ENCODE results near the gene MYOCD.
"Not testable (repeated sequence)": the region's sequence is repeated elsewhere in the genome, so short reads cannot be mapped to it uniquely, and the experiment has no call there.

The MYOCD gene

GRCh38 chr17:12627781-12628451, 37.8 kb upstream of the MYOCD start:
- POLR2A ChIA-PET: no interaction called here
- TF ChIP-seq FOXK2 (IDR thresholded peaks at IDR 0.05) (no peak), L3MBTL2 (conservative IDR thresholded peaks at IDR 0.05) (no peak), ZNF384 (IDR thresholded peaks at IDR 0.05) (no peak), ARNT (IDR thresholded peaks at IDR 0.05) (no peak), ELF4 (IDR thresholded peaks at IDR 0.05) (no peak), FOXM1 (IDR thresholded peaks at IDR 0.05; ENCODE audit: borderline replicate concordance) (no peak), SP1 (IDR thresholded peaks at IDR 0.05) (no peak), FOXA1 (IDR thresholded peaks at IDR 0.05) (no peak), SUZ12 (IDR thresholded peaks at IDR 0.05) (no peak), TARDBP (IDR thresholded peaks at IDR 0.05) (no peak), BHLHE40 (IDR thresholded peaks at IDR 0.05; ENCODE audit: borderline replicate concordance) (no peak), PKNOX1 (IDR thresholded peaks at IDR 0.05) (no peak), LEF1 (IDR thresholded peaks at IDR 0.05; ENCODE audit: borderline replicate concordance) (no peak), CTBP1 (IDR thresholded peaks at IDR 0.05; ENCODE audit: borderline replicate concordance) (no peak), NFRKB (IDR thresholded peaks at IDR 0.05) (no peak), HDGF (IDR thresholded peaks at IDR 0.05; ENCODE audit: borderline replicate concordance) (no peak)
- no peak for DNase-seq (ENCODE audit: extremely low spot score)
- CTCF ChIA-PET: no interaction called here

GRCh38 chr17:12631076-12631475, 34.6 kb upstream of the MYOCD start:
- CTCF ChIA-PET: no interaction called here
- no peak for DNase-seq (ENCODE audit: extremely low spot score)
- TF ChIP-seq FOXA1 (IDR thresholded peaks at IDR 0.05) (no peak), FOXM1 (IDR thresholded peaks at IDR 0.05; ENCODE audit: borderline replicate concordance) (no peak), BHLHE40 (IDR thresholded peaks at IDR 0.05; ENCODE audit: borderline replicate concordance) (no peak), L3MBTL2 (conservative IDR thresholded peaks at IDR 0.05) (no peak), LEF1 (IDR thresholded peaks at IDR 0.05; ENCODE audit: borderline replicate concordance) (no peak), PKNOX1 (IDR thresholded peaks at IDR 0.05) (no peak), HDGF (IDR thresholded peaks at IDR 0.05; ENCODE audit: borderline replicate concordance) (no peak)
- POLR2A ChIA-PET: no interaction called here

GRCh38 chr17:12632785-12633184, 32.9 kb upstream of the MYOCD start:
- CTCF ChIA-PET: no interaction called here
- no peak for TF ChIP-seq NFRKB (IDR thresholded peaks at IDR 0.05)
- no peak for TF ChIP-seq SUZ12 (IDR thresholded peaks at IDR 0.05)
- TF ChIP-seq FOXA1 (IDR thresholded peaks at IDR 0.05): no peak
- TF ChIP-seq ELF4 (IDR thresholded peaks at IDR 0.05): no peak
- TF ChIP-seq FOXM1 (IDR thresholded peaks at IDR 0.05; ENCODE audit: borderline replicate concordance): no peak
- TF ChIP-seq PKNOX1 (IDR thresholded peaks at IDR 0.05): no peak
- no peak for DNase-seq (ENCODE audit: extremely low spot score)
- POLR2A ChIA-PET: no interaction called here

- DNase-seq (ENCODE audit: extremely low spot score): no peak
- POLR2A ChIA-PET: interaction anchor here (0.8 kb wide), 1 partner anchor 15 kb away, joined by 3 read pairs; no protein-coding TSS in a partner anchor
These were observed 30.8 kb upstream of the MYOCD start for GRCh38 chr17:12634789-12635414.

DNA sequence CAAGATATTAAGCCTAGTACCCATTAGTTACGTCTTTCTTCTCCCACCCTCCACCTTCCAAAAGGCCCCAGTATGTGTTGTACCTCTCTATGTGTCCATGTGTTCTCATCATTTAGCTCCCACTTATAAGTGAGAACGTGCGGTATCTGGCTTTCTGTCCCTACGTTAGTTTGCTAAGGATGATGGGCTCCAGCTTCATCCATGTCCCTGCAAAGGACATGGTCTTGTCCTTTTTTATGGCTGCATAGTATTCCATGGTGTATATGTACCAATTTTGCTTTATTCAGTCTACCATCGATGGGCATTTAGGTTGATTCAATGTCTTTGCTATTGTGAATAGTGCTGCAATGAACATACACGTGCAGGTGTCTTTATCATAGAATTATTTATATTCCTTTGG, 29.7 kb upstream of the MYOCD start:
- CTCF ChIA-PET; POLR2A ChIA-PET; DNase-seq (ENCODE audit: extremely low spot score): not testable (repeated sequence)

More at GRCh38 chr17:12634789-12635414, 30.8 kb upstream of the MYOCD start:
- TF ChIP-seq BHLHE40 (IDR thresholded peaks at IDR 0.05; ENCODE audit: borderline replicate concordance) (no peak), CTBP1 (IDR thresholded peaks at IDR 0.05; ENCODE audit: borderline replicate concordance) (no peak), FOXA1 (IDR thresholded peaks at IDR 0.05) (no peak), HDGF (IDR thresholded peaks at IDR 0.05; ENCODE audit: borderline replicate concordance) (no peak), L3MBTL2 (conservative IDR thresholded peaks at IDR 0.05) (no peak), FOXK2 (IDR thresholded peaks at IDR 0.05) (no peak), NFRKB (IDR thresholded peaks at IDR 0.05) (no peak), FOXM1 (IDR thresholded peaks at IDR 0.05; ENCODE audit: borderline replicate concordance) (no peak), ARNT (IDR thresholded peaks at IDR 0.05) (no peak), PKNOX1 (IDR thresholded peaks at IDR 0.05) (no peak), ELF4 (IDR thresholded peaks at IDR 0.05) (no peak), SP1 (IDR thresholded peaks at IDR 0.05) (no peak), LEF1 (IDR thresholded peaks at IDR 0.05; ENCODE audit: borderline replicate concordance) (no peak), SUZ12 (IDR thresholded peaks at IDR 0.05) (no peak), ZNF384 (IDR thresholded peaks at IDR 0.05) (no peak), TARDBP (IDR thresholded peaks at IDR 0.05) (no peak)
- CTCF ChIA-PET: interaction anchor here (0.7 kb wide), 1 partner anchor 107 kb away, joined by 3 read pairs; no protein-coding TSS in a partner anchor

GRCh38 chr17:12637015-12637414, 28.7 kb upstream of the MYOCD start:
- ChIA-PET CTCF (interaction anchor here (0.6 kb wide), 1 partner anchor 88 kb away, joined by 3 read pairs; no protein-coding TSS in a partner anchor), POLR2A (no interaction called here)
- TF ChIP-seq NFRKB (IDR thresholded peaks at IDR 0.05) (no peak), SP1 (IDR thresholded peaks at IDR 0.05) (no peak), L3MBTL2 (conservative IDR thresholded peaks at IDR 0.05) (no peak), FOXM1 (IDR thresholded peaks at IDR 0.05; ENCODE audit: borderline replicate concordance) (no peak), ARNT (IDR thresholded peaks at IDR 0.05) (no peak)
- no peak for DNase-seq (ENCODE audit: extremely low spot score)
